HCT116 (cell line): ENCODE results near the gene ATP2B1. TPM values are rescaled to one million over a fixed set of nuclear protein-coding genes. Genes with fewer than 3 reads are reported as not detected.

Experiments
- ATAC-seq: fragments of 200-7000 bp; cut with Tn5 transposase; 2 replicates; pipeline ENCODE4 v1.9.1; 2020; ENCODE audit warnings: mild to moderate bottlenecking, moderate library complexity
- BruUV-seq: library from RNA; stranded (reverse); fragments of 400-500 nt; replicated peaks from 2 replicates; lab custom pipeline; 2021; lab: Mats Ljungman, UMichigan
- CTCF ChIA-PET: fragments of 300-600 bp; sonication (Branson Sonifier 250); formaldehyde crosslinking; loops from one replicate; lab custom pipeline; 2021; ENCODE audit warnings: antibody characterized with exemption; lab: Charles Lee
- POLR2A ChIA-PET: fragments of 300-600, 350-600 bp; sonication (Branson Sonifier 250); formaldehyde crosslinking; loops from one replicate; lab custom pipeline; 2021; ENCODE audit warnings: antibody characterized with exemption; lab: Charles Lee
- RAD21 ChIA-PET, 2 experiments: fragments of 300-600 bp; sonication (Branson Sonifier 250); formaldehyde crosslinking; loops; one replicate each; lab custom pipeline; 2023; ENCODE audit warnings: low total read pairs in 2 of 2; ENCODE audit not compliant: uncharacterized antibody in 2 of 2, unreplicated experiment in 2 of 2, low non-redundant PET in 1 of 2; lab: Charles Lee
- DNase-seq: peaks from one replicate; pipeline ENCODE4 v3.0.0-alpha.2; 2010; ENCODE audit warnings: low read depth, low spot score
- H2AFZ ChIP-seq: fragments of 200-600 bp; shearing (Covaris generic), sonication (generic); 2 replicates; pipeline ENCODE4 v1.6.1; 2017; ENCODE audit warnings: low read depth, mixed run types, mixed read lengths, antibody characterized with exemption, low read length; ENCODE audit not compliant: poor library complexity, severe bottlenecking
- H3K27ac ChIP-seq: 2 replicates; pipeline ENCODE4 v1.5.1; 2012; ENCODE audit warnings: low read depth, low read length
- H3K27me3 ChIP-seq: fragments of 200-600 bp; sonication (generic); 2 replicates; pipeline ENCODE4 v1.6.1; 2016; ENCODE audit warnings: mixed run types, low read length, mixed read lengths; ENCODE audit not compliant: insufficient read depth
- H3K36me3 ChIP-seq, 2 experiments: fragments of 200-500 bp in 1 of 2; fragments of 200-600 bp in 1 of 2; sonication (Bioruptor generic) in 1 of 2; sonication (generic) in 1 of 2; 2 replicates each; pipeline versions ENCODE4 v1.5.1 to v1.6.1; 2014 to 2016; ENCODE audit warnings: low read length in 2 of 2, inconsistent platforms in 1 of 2, mixed read lengths in 1 of 2, mixed run types in 1 of 2; ENCODE audit not compliant: insufficient read depth in 2 of 2, control insufficient read depth in 1 of 2
- H3K4me1 ChIP-seq, 2 experiments: fragments of 200-600 bp in 1 of 2; sonication (generic) in 1 of 2; 2 replicates each; pipeline versions ENCODE4 v1.5.1 to v1.6.1; 2012 to 2017; ENCODE audit warnings: low read length in 2 of 2, inconsistent platforms in 1 of 2, mild to moderate bottlenecking in 1 of 2, mixed read lengths in 1 of 2, mixed run types in 1 of 2, moderate library complexity in 1 of 2; ENCODE audit not compliant: insufficient read depth in 2 of 2, control insufficient read depth in 1 of 2
- H3K4me2 ChIP-seq: fragments of 200-600 bp; sonication (generic); 2 replicates; pipeline ENCODE4 v1.6.1; 2017; ENCODE audit warnings: mixed run types, low read length, mixed read lengths
- H3K4me3 ChIP-seq, 2 experiments: fragments of 200-600 bp in 1 of 2; sonication (generic) in 1 of 2; replicated peaks in 1 of 2; 2 replicates each; pipeline ENCODE4 v1.5.1; 2011 to 2016; ENCODE audit warnings: low read length in 2 of 2, control low read depth in 1 of 2, low read depth in 1 of 2, mild to moderate bottlenecking in 1 of 2, mixed read lengths in 1 of 2, mixed run types in 1 of 2
- H3K79me2 ChIP-seq: fragments of 200-600 bp; sonication (generic); 2 replicates; pipeline ENCODE4 v1.6.1; 2017; ENCODE audit warnings: mild to moderate bottlenecking, mixed run types, low read length, moderate library complexity, mixed read lengths; ENCODE audit not compliant: insufficient read depth
- H3K9ac ChIP-seq: fragments of 200-600 bp; sonication (generic); 2 replicates; pipeline ENCODE4 v1.6.1; 2016; ENCODE audit warnings: low read length, mixed read lengths
- H3K9me2 ChIP-seq: fragments of 200-600 bp; sonication (generic), shearing (Covaris generic); 2 replicates; pipeline ENCODE4 v1.6.1; 2017; ENCODE audit warnings: mixed run types, mild to moderate bottlenecking, moderate library complexity; ENCODE audit not compliant: insufficient read depth
- H3K9me3 ChIP-seq, 2 experiments: fragments of 200-500 bp in 1 of 2; fragments of 200-600 bp in 1 of 2; sonication (Bioruptor generic) in 1 of 2; sonication (generic) in 1 of 2; 2 replicates each; pipeline ENCODE4 v1.6.1; 2014 to 2017; ENCODE audit warnings: low read length in 2 of 2, mixed read lengths in 2 of 2, inconsistent platforms in 1 of 2, low read depth in 1 of 2, mild to moderate bottlenecking in 1 of 2, mixed run types in 1 of 2, moderate library complexity in 1 of 2; ENCODE audit not compliant: control insufficient read depth in 1 of 2, insufficient read depth in 1 of 2
- H4K20me1 ChIP-seq: fragments of 200-600 bp; sonication (generic), shearing (Covaris generic); 2 replicates; pipeline ENCODE4 v1.6.1; 2017; ENCODE audit warnings: mixed run types, mild to moderate bottlenecking, moderate library complexity; ENCODE audit not compliant: insufficient read depth
- FOSL1 ChIP-seq: IDR thresholded peaks from 2 replicates; pipeline ENCODE4 v1.6.1; 2012; ENCODE audit warnings: low read depth
- TCF7L2 ChIP-seq: IDR thresholded peaks from 2 replicates; pipeline ENCODE4 v1.7.0; 2011; ENCODE audit warnings: borderline replicate concordance, inconsistent platforms; ENCODE audit not compliant: insufficient read depth, insufficient read length; ENCODE audit errors: extremely low read depth
- ZNF274 ChIP-seq: fragments of 200-500 bp; sonication (Bioruptor generic); IDR thresholded peaks from 2 replicates; pipeline ENCODE4 v1.6.1; 2014; ENCODE audit warnings: mild to moderate bottlenecking, low read depth, low read length, inconsistent platforms
- intact Hi-C: fragments of 100-400 bp; cut with micrococcal nuclease; formaldehyde crosslinking; loops from 2 replicates; pipeline ENCODE4 v1.10.0; 2022
- total RNA-seq: library from RNA; stranded (reverse); gene quantifications from one replicate; pipeline ENCODE4 v1.2.1, GENCODE V29; 2021; ENCODE audit not compliant: unreplicated experiment

The ATP2B1 gene
- total RNA-seq, 1 experiment from 2014 or later, result 62.4 TPM

DNA sequence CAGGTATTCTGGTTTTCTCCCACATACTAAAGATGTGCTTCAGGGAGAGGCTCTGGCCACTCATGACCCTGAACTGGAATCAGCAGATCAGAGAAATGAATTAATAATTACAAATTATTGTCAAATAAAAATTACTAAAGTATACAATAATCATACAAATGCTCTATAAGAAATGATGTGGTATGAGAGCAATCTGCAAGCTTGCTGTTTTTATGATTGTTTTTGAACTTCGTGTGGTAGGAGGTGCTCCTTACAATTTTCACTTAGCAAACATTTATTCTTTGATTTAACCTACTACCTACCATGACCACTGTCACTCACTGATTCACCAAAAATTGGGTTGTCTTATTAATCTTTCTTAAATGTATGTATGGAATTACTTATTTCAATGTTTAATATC lies 16.2 kb downstream of the ATP2B1 start:
- Histone ChIP-seq H2AFZ (no peak overlapping the region), H3K9me2 (no peaks in the 10 kb centered on the region), H3K4me3 (no peak overlapping the region), H3K27me3 (no peaks in the 10 kb centered on the region), H4K20me1 (peaks cover 23% of the 10 kb centered on the region; the same call in 1 of the 2 replicates), H3K27ac (no peak overlapping the region), H3K4me2 (no peak overlapping the region), H3K9ac (no peak overlapping the region), H3K4me1 (peaks cover 0 to 5% of the 10 kb centered on the region in 2 experiments; a peak in 1 of 4 replicates), H3K9me3 (no peaks in the 10 kb centered on the region), H3K36me3 (no peaks in the 10 kb centered on the region), H3K79me2 (peaks cover 100% of the 10 kb centered on the region)
- ChIA-PET RAD21 (no interaction called here), POLR2A (no interaction called here), CTCF (no interaction called here)
- no peak for DNase-seq
- BruUV-seq, result no TSS peak
- no peak for ATAC-seq
- TF ChIP-seq FOSL1, result no peak
- intact Hi-C loops, result no loop called here

DNA sequence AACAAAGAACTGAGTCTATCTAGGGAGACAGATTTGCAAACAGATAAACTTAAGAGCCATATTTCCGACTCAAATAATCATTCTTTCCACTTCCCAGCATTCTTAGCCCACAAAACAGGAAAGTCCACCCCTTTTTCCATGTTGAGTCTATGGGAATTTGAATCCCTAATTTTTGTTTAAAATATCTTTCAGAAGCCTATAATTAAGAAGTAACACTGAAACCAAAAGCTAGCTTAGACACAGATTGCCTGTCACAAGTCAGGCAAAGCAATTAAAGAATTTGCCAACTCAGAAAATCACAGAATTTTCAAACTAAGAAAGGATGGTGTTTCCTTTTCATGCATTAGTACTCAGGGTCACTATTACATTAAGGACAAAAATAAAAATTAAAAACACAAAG lies 17.0 kb downstream of the ATP2B1 start:
- ChIA-PET RAD21 (no interaction called here), CTCF (no interaction called here), POLR2A (no interaction called here)
- no peak overlapping the region for H3K4me2 ChIP-seq
- no peak for TF ChIP-seq ZNF274
- TF ChIP-seq TCF7L2, result no peak
- intact Hi-C loops, result no loop called here
- H3K9ac ChIP-seq, result no peak overlapping the region
- H3K27ac ChIP-seq, result no peak overlapping the region
- no peaks in the 10 kb centered on the region for H3K9me2 ChIP-seq
- no peak overlapping the region for H3K4me3 ChIP-seq
- peaks cover 22% of the 10 kb centered on the region; the same call in 1 of the 2 replicates for H4K20me1 ChIP-seq
- peaks cover 100% of the 10 kb centered on the region for H3K79me2 ChIP-seq
- no TSS peak for BruUV-seq
- ATAC-seq, result no peak
- no peaks in the 10 kb centered on the region for H3K36me3 ChIP-seq
- no peak for DNase-seq
- no peaks in the 10 kb centered on the region for H3K27me3 ChIP-seq
- no peaks in the 10 kb centered on the region for H3K9me3 ChIP-seq
- H2AFZ ChIP-seq, result no peak overlapping the region
- peaks cover 0 to 5% of the 10 kb centered on the region in 2 experiments; a peak in 1 of 4 replicates for H3K4me1 ChIP-seq
